Activated CD8-positive, alpha-beta memory T cell treated with anti-CD3 and anti-CD28 coated beads for 36 hours (primary cell): ENCODE data around the gene FTH1. TPM values are rescaled to one million over a fixed set of nuclear protein-coding genes. Genes with fewer than 3 reads are reported as not detected.

Experiments used
- CTCF ChIA-PET: fragments of 350-600 bp; sonication (Branson Sonifier 250); formaldehyde crosslinking; loops from one replicate; lab custom pipeline; 2021; ENCODE audit warnings: antibody characterized with exemption; lab: Charles Lee
- POLR2A ChIA-PET: fragments of 350-600 bp; sonication (Branson Sonifier 250); formaldehyde crosslinking; loops from one replicate; lab custom pipeline; 2021; ENCODE audit warnings: antibody characterized with exemption; lab: Charles Lee
- total RNA-seq, 2 experiments: library from RNA; stranded (reverse); gene quantifications; one replicate each; pipeline ENCODE4 v1.2.3, GENCODE V29; 2021

FTH1 gene
- total RNA-seq, 2 experiments from 2014 or later: 543 to 554 TPM

DNA sequence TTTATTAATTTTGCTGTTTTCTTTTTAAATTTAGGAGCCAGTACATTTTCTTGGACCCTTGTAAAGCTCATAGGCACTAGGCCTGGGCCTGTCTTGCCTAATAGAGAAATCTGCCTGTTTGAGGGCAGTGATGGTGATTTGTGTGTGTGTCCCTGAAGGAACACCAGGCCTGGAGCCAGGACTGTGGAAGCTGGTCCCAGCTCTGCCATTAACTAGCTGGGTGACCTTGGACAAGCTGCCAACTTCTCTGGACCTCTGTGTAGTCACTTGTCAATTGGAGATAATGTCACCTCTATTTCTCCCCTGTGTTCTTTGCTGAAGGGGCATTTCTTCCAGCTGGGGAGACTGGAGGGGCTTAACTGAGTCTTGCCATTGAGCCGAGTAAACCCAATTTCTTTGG, 16.0 kb upstream of the FTH1 start:
- POLR2A ChIA-PET: no interaction called here
- CTCF ChIA-PET: interaction anchor here (0.8 to 0.9 kb wide), 2 partner anchors 85 to 125 kb away, joined by 3 read pairs; no protein-coding TSS in a partner anchor

DNA sequence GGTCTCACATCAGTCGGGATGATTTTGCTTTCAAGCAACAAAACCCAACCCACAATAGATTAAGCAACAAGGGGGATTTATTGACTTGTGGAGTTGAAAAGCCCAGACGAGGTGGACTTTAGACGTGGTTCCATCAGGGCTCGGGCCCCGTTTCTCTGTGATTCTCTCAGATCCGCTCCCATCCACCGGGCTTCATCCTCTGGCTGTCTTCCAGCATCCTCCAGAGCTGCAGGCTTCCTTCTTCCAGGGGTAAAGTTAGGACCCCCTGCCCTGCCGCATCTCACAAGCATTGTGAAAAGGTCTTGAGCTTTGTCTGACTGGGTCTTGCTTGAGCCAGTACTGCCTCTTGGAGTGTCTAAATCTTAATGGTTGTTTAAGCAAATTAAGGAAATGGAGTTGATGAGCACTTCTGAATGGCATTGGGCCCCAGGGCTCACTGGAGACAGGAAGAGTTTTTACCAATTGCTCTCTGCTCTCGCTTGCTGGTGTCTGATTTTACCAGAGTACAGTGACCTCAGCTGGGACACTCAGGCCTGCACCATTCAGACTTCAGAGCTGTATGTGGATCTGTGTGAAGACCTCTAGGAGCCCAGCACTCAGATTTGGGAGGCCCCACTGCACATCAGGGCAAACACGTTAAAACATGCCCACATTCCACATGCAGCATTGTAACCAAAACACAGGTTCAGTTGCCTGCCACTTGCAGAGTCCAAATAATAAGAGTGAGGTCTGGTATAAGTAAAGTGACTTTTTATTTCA, 13.5 kb upstream of the FTH1 start:
- ChIA-PET POLR2A (no interaction called here), CTCF (no interaction called here)

DNA sequence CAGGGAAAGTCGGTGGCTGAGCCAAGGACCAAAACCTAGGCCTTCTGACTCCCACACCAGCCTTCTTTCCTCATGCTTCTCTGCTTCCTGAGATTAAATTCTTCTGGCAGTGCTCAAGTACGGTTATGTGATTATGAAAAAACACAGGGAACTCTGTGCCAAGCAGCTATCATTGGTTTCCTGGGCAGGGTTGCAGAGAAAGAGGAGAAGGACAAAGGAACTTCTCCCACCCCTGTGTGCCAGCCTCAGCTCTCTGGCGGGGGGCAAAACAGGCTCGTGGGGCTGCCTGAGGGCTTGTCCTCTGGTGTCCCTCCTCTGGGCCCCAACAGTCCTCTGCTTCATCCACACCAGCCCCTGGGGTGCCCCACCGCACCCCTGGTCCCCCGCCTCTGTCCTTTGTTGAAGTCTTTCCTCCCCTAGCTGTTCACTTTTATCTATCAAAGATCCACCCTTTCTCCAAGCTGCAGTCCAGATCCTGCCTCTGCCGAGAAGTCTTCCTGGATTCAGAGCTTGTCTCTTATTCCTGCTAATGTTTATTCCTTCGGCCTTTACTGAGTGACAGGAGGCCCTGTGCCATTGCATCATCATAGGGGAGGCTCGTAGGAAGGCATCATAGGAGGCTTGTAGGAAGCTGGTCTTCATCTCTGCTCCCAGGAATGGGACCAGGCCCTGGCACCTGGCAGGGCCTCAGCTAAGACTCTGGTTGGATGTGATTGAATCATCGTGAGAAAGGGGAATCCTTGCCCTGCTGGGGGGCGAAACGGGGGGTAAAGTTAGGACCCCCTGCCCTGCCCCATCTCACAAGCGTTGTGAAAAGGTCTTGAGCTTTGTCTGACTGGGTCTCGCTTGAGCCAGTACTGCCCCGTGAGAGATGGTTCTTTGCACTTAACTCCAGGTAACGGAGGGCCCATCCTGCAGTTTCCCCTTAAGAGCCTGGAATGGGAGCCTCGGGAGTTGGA, 11.5 kb upstream of the FTH1 start:
- CTCF ChIA-PET: interaction anchor here (1.3 to 1.5 kb wide), 2 partner anchors 32 to 103 kb away, joined by 3 read pairs; no protein-coding TSS in a partner anchor

DNA sequence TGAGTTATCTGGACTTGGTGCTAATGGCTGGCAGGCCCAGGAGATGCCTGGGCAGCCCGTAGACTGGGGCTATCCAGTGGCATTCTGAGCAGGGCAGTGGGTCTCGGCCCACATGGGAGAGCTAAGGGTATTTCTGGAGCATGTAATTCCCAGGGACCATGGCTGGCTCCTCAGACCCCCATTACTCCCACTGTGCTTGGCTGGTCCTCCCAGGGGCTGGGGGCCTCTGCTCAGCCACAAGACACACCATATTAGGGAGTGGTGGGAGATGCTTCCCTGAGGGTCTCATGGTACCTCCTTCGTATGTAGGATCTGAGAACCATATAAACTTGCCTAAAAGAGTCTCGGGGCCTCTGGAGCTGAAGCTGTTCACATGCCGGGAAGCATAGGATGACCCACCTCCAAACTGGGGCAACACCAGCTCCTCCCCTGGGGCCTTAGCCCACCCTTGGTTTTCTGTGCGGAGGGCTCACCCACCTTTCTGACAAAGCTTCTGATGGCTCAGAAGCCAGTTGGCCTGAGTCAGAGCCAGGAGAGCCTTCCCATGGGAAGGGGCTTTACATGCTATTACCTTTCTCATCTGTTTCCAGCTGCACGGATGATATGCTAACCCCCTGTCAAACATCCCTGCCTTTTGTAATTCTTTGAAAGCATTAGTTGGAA, 9.5 kb upstream of the FTH1 start:
- CTCF ChIA-PET: interaction anchor here (1.3 kb wide), 1 partner anchor 105 kb away, joined by 4 read pairs; no protein-coding TSS in a partner anchor
- POLR2A ChIA-PET: no interaction called here

More for the DNA sequence above, 11.5 kb upstream of the FTH1 start:
- POLR2A ChIA-PET: no interaction called here

DNA sequence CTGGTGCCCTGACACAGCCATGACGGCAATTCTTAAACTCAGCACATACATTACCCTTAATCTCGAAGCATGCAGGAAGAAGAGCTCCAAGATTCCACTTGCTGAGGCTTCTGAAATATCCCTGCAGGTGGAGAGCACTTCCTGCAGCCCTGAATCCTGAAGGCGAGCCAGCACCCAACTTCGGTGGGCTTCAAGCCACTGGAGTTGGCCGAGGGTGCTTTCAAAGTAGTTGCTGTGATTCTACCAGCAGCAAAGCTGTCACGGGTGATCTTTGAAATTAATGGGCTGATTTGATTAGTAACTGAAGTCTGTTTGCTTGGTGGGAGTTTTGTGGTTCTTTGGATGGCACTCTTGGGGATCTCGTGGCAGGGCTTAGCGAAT, 9.0 kb upstream of the FTH1 start:
- POLR2A ChIA-PET: no interaction called here
- CTCF ChIA-PET: interaction anchor here (1.3 kb wide), 1 partner anchor 105 kb away, joined by 4 read pairs; no protein-coding TSS in a partner anchor

DNA sequence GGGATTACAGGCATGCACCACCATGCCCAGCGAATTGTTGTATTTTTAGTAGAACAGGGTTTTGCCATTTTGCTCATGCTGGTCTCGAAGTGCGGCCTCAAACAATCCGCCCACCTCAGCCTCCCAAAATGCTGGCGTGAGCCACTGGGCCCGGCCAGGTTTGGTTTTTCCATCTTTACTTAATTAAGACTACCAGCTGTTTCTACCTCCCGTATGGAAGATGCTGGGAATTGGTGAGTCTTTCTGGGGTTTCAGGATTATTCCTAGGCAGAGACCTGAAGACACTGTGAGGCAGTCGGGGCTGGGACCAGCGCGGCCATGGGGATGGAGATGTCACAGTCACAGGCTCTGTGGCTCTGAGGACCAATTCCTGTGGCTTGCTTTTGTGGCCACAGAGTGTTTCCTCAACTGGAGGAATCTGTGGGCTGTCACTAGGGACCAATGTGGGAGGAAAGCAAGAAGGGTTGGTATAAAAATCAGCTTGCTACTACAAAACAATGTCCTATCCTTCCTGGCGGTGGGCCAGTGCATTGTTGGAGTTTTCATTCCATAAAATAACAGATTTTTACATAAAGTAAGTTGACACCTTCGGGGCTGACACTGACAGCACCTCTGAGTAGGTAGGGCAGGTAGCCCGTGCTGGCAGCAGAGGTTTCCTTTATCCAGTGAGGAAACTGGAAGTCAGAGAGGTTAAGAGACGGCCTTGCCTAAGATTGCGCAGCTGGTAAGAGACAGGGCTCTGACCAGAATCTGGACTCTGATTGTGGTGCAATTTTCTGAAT, 8.4 kb upstream of the FTH1 start:
- POLR2A ChIA-PET: no interaction called here
- CTCF ChIA-PET: interaction anchor here (1.3 kb wide), 1 partner anchor 106 kb away, joined by 4 read pairs; no protein-coding TSS in a partner anchor

DNA sequence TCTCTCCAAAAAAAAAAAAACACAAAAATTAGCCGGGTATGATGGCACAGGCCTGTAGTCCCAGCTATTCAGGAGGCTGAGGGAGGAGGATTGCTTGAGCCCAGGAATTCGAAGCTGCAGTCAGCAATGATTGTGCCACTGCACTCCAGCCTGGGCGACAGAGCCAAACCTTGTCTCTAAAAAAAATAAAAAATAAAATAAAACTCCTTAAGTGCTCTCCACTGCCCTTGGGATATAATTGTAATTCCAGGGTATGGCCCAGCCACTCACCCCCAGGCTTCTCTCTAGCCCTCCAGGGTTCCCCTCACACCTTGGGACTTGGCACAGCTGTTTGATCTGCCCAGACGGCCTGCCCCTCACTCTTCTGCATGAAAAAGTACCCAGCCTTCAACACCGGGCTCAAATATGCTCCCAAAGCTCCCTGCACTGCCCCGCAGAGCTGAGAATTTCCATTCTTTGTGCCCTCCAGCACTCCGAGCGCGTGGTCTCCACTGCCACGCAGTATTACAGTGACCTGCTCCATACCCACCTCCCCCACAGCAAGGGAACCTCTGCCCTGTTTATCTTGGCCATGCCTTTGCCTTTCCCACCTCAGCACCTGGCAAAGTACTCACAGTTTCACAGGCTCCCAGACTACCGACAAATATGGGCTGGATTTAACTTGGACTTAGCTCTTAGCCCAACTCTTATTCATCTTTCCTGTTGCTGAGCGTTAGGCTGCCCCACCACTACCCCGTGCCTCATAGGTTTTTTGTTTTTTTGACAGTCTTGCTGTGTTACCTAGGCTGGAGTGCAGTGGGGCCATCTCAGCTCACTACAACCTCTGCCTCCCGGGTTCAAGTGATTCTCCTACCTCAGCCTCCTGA, 7.6 kb upstream of the FTH1 start:
- POLR2A ChIA-PET: no interaction called here
- CTCF ChIA-PET: no interaction called here

DNA sequence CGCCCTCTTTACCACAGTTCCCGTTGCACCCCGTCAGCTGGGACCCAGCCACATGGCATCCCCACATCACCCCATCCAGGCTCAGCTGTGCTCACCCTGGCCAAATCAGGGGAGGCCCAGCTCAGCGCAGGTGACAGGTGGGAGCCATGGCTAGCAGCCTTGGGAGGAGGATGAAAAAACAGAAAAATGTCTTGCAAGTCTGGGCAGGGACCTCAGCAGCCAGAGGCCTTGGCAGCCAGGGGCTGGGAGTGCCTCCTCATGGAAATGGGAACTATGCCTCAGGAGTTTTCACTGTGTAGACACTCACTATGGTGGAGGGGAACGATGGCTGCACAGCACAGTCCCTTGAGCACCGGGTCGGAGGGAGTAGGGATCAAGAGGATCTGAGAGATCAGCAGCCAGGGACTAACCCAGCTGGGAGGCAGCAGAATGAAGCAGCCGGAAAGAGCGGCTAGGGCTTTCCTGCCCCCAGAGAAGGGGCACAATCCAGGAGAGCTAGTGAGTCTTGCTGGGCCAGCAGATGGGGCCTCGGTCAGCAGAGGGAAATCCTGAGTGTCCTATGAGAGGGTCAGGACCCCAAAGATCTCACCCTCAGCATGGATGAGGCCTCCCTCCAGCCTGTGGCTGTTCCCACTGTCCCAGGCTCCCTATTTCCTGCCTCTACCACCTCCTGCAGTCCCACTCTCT, 6.2 kb upstream of the FTH1 start:
- ChIA-PET CTCF (no interaction called here), POLR2A (no interaction called here)

DNA sequence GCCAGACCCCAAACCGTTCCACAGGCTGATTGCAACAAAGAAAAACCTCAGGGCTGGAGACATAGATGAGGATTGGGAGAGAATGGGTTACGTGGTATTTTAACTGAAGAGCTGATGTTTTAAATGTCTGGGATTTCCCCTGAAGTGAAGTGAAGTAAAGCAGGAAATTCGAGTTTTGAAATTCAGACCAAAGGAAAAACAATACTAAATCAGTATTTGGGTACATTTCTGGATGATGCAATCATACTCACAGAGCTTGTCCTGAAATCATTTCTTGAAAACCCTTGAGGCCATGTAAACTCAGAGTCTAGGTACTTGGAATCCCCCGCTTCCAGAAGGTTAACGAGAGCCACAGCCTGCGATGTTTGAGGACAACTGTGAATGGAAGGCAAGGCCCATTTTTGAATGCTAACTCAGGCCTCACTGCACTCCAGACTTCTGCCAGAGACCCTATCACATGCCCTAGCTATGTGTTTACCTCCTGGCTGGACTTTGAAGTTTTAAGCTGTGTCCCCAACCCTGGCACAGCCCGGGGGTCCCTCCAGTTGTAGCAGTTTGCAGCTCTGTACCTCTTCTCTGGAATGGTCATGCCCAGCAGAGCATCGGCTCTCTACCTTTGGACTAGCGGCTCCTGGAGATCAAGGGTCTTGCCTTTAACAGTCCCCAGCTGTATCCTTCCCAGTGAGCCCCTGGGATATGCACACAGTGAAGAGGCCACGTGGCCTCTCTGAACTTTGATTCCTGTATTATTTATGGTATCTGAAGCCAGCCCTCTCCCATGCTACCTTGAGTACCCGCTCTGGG, 5.4 kb upstream of the FTH1 start:
- POLR2A ChIA-PET: no interaction called here
- CTCF ChIA-PET: interaction anchor here (0.8 to 1.1 kb wide), 2 partner anchors 13 to 109 kb away, joined by 3 read pairs; no protein-coding TSS in a partner anchor

DNA sequence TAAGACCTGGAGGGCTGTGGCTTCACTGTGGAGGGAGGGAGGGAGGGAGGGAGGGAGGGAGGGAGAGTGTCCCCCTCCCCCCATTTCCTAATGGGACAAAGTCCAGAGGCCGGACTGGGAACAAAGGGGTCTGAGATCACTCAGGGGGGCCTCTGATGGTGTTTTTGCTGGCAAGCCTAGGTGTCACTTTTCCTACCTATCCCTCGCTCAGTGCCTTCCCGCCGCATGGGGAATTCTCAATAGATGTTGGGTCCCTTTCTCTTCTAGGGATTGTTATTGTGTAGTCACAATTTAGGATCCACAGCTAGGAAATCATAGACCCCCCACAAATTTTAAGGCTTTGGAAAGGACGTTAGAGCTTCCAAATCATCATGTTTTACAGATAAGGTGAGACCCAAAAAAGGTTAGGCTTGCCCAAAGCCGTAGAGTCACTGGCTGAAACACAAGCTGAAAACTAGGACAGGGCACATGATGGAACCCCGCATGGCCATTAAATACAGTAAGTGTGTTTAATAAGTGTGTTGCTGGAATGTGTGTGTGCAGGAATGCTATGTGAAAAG, 4.8 kb upstream of the FTH1 start:
- POLR2A ChIA-PET: no interaction called here

DNA sequence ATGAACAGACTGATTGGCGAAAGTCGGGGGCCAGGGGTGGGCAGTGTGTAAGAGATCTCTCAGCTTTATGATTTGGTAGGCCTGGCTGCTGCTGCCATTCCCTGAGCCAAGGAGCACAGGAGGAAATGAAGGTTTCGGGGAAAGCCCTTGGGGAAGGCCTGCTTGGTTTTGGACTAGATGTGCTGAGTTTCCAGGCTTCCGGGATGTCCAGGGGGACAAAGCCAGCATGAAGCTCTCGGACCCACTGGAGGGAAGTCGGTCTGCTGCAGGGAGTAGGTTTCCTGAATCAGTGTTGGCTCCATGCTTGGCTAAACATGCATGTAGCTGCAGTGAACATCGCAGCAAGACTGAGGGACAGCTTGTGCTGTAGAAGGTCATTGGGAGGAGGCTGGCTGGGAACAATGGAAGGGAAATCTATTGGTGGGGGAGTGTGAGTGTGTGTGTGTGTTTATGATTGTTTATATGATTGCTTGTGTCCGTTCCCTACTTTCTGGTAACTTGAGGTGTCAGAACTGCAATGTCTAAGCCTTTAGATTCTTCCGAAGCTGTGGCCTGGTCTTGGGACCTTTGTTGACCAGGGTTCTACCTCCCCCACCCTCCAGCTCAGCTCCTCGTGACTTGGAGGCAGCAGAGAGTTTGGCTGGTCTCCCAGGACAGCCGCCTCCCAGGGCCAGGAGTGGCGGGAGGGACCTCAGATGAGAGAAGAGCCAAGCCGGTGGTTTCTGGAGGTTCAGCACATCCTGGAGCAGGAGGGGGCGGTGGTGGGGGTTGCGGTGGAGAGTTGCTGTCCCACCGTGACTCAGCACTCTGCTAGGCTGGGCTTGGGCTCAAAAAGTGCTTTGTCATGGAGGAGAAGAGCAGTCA, 4.0 kb upstream of the FTH1 start:
- POLR2A ChIA-PET: no interaction called here
- CTCF ChIA-PET: interaction anchor here (0.6 to 2.2 kb wide), 3 partner anchors 73 to 668 kb away, joined by 3 to 7 read pairs (median 3); no protein-coding TSS in a partner anchor

More for the DNA sequence above, 4.8 kb upstream of the FTH1 start:
- CTCF ChIA-PET: interaction anchor here (0.8 to 2.2 kb wide), 3 partner anchors 14 to 110 kb away, joined by 3 to 7 read pairs (median 3); no protein-coding TSS in a partner anchor

DNA sequence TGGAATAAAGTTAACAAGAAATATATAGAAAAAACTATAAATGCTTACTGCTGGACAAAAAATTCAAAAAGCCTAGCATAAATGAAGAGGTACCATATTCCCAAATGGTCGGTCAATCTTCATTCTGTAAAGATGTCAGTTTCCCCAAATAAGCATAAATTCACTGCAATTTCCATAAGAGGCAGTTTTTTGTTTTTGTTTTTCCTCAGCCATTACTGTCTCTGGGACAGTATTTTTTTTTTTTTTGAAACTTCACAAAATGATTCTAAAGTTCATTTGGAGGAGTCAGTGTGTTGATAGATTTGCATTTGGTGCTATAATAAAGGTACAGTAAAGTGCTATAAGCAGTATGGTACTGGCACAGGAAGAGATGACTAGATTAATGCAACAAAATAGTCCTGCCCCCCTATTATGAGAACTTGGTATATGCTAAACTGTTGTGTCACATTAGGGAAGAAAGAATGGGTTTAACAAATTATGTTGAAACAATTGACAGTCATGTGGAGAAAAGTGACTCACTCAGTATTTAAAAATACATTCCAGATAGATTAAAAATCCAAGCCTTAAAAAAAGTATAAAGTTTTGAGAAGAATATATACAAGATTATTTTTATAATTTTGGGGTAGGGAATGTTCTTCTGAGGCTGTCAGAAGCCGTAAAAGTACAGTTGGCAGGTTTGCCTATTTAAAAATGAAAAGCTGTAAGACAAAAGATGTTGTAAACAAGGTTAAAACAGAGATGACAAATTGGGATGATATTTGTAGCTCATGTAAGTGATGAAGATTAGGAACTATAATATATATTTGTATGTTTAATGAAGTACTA, 2.6 kb upstream of the FTH1 start:
- CTCF ChIA-PET: interaction anchor here (1.4 to 2.6 kb wide), 3 partner anchors 22 to 112 kb away, joined by 5 to 11 read pairs (median 7); no protein-coding TSS in a partner anchor
- POLR2A ChIA-PET: no interaction called here

DNA sequence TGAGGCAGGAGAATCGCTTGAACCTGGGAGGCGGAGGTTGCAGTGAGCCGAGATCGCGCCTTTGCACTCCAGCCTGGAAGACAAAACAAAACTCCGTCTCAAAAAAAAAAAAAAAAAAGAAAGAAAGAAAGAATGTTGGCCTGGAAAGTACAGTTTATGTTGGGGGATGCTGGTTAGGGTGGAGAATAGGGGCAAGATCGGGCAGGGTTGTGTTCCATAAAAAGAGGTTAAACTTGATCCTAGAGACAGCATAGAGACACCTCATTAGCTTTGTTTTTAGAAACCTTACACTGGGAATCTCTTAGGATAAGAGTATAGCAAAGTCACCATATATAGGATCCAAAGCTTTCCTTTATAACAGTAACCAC, 1.9 kb upstream of the FTH1 start:
- CTCF ChIA-PET: interaction anchor here (1.4 to 2.6 kb wide), 2 partner anchors 22 to 112 kb away, joined by 5 to 11 read pairs; no protein-coding TSS in a partner anchor
- POLR2A ChIA-PET: interaction anchor here (0.7 kb wide), 1 partner anchor 434 kb away, joined by 6 read pairs; no protein-coding TSS in a partner anchor
